Bone marrow (tissue), 2 donors: ENCODE measurements around the gene GDF9.

Experiments
- DNase-seq, 2 donors: peaks; one replicate each; lab custom pipeline; 2025; lab: John Stamatoyannopoulos, UW

The GDF9 gene

DNA sequence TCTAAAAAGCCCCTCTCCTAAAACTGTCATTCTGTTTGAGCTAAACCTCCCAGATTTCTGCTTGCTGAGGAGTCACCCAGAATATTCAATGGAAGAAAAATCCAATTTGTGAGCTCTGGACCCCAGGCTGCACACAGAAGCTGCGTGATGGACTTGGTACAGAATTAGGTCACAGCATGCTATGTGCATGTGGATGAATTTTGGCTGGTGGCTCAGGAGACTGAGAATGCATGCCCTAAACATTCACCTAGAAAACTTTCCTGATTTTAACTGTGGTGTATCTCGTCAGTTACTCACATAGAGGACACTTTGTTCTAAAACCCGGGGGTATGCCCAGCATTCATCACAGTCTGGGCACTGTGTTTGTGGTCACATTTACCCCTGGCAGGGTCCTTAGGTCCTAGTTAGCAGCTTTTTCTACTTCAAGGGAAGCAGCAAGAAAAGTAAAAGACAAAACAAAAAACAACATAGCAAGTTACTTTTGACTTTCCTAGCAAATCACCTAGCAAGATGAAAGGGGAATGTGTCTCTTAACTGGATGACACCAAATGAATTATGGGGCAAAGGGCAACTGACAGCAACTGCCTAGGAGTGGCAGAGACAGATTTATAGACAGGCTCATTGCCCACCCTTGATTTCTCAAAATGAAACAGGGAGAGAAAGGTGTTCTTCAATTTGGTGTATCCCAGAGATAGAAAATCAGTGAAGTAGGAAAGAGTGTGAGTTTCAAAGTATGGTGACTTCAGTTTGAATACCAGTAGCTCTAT is 27.6 kb downstream of the GDF9 start:
- DNase-seq: no peak

DNA sequence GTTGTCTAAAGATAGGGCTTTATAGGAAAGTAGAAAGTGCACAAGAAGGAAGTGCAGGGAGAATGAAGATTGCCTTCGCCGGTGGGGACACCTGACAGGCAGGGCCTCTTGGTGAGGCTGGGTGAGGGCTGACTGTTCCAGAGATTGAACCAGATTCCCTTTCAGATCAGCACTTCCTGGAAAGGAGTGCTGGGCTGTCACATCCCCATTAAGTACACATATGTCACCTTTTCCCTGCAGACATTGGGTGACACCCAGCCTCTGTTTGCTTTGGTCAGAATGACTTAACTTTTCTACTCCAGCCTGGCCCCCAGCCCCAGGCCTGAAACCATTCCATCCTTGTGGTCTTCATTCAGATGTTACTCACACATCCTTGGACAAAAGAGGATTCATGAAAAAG is 28.4 kb downstream of the GDF9 start:
- no peak for DNase-seq

DNA sequence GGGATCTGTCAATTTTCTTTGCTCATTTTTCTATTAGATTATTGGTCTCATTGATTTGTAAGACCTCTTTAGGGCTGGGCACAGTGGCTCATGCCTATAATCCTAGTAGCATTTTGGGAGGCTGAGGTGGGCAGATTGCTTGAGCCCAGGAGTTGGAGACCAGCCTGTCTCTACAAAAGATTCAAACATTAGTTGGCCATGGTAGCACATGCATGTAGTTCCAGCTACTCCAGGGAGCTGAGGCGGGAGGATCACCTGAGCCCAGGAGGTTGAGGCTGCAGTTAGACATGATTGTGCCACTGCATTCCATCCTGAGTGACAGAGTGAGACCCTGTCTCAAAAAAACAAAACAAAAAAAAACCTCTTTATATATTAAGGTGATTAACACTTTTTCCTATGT is 29.4 kb downstream of the GDF9 start:
- DNase-seq: no peak

DNA sequence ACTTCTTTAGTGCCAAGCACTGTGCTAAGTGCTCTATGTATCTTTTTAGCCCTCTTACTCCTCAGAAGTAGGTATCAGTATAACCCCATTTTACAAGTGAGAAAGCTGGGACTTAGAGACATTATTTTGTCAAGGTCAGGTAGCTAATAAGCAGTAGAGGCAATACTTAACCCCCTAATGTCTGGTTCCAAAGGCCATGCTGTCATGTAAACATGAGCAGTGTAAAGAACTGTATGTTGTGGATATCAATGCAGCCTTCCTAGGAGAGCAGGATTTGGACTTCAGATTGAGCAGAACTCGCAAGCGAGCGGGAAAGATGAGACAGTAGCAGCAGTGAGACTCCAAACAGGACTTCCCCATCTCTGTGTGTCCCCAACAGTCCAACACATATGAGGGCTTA is 32.2 kb downstream of the GDF9 start:
- no peak for DNase-seq

DNA sequence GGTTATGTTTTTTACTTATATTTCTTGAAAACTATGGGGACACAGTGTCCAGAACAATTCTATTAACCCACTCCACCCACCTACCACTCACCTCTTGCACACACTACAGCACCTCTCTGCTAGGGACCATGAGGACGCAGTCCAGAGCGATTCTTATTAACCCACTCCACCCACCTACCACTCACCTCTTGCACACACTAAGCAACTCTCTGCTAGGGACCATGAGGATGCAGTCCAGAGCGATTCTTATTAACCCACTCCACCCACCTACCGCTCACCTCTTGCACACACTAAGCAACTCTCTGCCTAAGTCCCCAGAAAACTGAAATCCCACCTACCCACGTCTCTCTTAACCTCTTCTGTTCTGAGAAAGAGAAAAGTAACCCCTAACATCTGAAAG is 33.7 kb downstream of the GDF9 start:
- DNase-seq: no peak

DNA sequence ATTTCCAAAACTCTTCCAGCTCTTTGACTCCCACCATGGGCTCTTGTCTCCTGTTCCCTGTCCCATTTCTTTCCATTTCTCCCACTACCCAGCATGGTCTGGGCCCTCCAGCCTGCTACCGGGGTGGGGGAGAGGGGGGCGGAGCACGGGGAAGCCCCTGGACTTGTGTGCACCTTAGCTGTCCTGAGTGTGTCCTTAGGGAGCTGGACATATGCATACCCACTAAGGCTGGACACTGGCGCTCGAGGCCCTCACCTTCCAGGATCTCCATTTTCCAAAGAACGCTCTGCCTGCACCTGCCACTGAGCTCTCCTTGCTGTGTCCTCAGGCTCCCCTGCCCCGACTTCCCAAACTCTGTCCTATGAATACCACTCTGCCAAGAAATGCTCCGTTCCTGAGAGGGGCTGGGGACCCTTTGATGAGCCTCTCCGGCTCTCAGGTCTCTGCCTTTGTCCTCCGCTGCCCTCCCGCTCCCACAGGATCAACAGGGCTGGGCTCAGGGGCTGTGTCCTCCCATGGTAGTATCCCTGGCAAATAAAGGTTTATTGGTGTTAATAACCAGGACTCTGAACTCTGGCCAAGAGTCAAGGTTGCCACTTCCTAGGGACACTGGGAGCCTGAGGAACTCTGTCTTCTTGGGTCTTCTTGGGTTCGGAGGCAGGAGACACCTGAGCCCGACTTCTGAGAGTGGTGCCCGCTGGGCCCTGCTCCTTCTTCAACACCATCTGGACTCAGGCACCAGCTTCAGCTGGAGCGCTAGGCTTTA is 35.0 kb downstream of the GDF9 start:
- DNase-seq: no peak

DNA sequence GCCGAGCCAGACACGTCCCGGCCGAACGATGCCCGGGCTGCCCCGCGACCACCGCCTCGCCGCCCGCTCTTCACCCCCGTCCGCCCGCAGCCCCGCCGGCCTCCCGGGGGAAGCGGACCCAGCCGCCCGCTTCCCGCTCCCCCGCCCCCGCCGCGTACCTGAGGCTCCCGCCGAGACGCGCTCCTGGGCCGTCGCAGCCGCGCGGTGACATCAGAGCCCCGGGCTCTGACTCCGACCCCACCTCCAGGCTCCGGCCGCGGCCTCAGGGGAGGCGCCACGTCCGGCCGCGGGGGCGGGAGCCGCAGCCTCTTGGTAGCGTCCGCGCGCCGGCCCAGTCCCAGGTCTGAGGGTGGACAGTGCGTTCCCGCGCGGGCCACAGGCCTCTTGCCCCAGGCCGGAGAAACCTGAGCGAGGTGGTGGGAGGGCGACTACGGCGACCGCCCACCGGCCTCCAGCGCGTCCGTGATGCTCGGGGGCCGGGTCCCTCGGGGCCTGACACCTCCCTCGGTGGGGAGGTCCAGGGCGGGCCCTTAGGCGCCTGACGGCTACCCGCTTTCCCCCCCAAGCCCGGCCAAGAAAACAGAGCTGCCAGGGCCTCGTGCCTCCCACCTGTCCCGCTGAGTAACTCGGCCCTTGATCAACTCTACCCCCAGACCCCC is 35.7 kb downstream of the GDF9 start, which contains the start of gene SHROOM1:
TSS of gene SHROOM1 (minus strand) at position 212 of the 659 bp plus-strand sequence. CDS start 4,507 bp downstream, outside the sequence.
- no peak for DNase-seq

DNA sequence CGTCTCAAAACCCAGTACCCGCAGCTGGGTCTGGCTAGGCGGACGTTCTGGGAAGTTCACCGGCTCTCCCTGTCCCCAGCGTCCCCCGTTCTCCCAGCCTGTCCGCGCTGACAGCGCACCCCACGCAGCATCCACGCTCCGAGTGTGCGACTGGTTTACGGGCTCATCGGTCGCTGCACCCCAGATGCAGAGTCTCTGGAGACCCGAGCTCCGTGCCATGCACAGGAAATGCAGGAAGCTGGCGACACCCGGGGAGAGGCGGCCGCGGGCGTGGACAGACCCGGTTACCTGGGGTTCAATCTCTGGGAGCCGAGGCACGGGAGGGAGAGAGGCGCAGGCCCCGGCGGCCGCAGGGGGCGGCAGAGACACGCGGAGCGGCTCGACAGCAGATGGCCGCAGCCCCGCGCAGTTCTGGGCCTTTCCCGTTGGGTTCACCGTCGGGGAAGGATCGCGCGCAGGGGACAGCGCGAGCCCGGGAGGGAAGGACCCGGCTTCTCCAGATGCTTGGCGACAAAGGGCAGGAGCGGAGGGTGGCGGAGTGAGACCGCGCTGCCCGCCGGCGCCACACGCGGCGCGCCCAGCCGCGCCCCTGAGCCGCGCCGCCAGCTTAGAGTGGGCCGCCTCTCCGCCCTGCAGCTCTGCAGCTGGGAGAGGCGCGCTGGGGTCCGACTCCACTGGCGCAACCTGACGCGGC is 36.4 kb downstream of the GDF9 start:
- DNase-seq: peak; percentile 14 to 48

DNA sequence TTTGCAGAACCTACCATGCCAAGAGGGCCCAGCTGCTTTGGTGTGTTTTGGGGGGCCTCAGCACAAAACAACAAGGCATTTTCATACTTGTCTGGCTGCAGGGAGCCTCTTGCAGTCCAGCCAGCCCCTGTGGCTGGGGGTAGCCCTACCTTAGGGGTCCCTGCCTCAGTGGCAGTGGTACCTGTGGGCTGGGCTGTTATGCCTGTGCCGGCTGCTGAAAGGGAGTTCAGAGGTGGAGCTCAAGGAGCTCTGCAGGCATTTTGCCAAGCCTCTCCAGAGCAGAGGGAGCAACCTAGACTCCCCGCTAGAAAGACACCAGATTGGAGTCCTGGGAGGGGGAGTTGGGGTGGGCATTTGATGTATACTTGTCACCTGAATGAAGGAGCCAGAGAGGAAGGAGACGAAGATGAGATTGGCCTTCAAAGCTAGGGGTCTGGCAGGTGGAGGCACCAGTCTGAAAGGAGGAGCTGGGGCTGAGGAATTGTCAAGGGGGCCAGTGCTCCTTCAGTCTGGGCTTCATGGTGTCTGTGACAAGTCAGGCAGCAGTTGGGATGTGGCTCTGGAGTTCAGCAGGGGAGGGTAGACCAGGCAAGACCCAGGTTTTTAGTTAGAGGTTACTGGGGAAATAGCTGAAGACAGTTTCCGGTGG is 37.3 kb downstream of the GDF9 start:
- no peak for DNase-seq

DNA sequence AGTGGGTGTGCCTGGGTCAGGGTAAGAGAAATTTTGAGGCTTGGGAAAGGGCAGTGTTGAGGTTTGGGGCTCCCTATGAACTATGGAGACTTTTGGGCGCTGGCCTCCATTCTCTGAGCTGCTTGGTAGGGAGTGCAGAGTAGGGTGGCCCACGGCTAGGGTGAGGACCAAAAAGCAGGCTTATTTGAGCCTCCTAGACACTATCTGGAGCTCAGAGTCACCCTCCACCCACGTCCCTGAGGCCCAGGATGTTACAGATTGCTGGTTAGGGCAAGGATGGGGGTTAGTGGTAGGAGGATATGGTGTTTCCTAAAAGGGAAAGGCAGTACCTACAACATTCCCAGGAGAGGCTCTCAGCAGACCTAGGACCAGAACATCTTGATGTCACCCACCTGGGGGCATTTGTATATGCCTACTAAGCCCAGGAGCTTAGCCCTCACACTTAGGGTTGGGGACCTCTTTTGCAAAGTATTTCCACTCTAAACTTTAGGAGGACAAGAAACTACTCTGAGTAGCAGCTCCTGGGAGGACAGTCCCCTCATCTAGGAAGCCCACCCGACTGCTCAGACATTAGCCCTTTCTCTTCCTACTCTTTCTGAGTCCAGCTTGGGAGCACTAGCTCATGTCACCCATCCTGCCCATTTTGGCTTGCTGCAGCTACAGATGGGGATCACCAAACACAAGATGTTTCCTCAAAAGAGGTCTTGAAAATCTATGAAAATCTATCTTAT is 38.2 kb downstream of the GDF9 start:
- DNase-seq: no peak

DNA sequence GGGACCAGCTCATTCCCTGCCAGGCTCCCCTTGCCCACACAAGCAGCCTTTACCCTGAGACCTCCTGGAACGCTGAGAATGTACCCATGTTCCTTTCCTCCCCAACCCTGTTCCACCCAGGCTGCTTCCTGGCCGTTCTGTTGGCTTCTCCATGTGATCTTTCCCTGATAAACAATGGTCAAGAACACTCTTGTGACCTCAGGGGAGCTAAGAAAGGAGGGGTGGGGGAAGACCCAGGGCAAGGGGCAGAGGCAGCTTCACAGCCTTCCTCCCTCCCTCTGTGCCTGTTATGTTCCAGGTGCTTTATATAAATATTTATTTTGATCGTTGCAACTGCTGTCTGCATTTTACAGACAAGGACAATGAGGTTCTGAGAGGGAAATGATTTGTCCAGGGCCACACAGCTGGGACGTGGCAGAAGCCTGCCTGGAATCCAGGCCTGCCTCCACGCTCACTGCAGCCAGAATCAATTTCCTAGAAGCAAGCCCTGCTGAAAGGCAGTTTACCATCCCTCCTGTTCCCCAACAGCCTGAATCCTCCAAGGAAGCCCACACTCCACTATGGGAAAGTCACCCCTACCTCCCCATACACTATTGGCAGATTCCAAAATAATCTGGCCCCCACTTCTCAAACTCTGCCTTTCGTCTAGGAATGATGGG is 39.7 kb downstream of the GDF9 start:
- no peak for DNase-seq

DNA sequence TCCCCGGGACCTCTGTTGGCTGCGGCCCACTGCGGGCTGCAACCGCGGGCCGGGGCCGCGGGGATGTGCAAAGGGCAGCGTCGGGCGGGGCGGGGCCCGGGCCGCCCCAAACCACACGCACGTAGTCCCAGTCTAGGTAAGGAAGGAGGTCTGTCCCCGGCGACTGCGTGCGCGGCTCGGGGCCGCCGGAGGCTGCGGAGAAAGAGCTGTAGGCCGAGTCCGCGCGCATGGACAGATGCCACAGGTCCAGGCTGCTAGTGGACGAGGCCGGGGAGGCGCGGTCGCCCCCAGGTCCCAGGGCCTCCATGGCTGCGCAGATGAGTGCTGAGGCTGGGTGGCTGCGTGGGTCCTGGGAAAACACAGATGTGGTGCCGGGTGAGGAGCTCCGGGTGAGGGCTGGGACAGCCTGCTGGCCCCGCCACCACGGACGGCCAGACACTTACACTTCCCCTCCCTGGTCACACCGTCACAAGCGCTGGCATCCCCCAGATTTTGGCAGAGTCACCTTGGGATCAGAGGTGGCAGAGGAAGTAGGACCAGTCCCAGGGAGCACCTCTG is 40.4 kb downstream of the GDF9 start:
- no peak for DNase-seq

DNA sequence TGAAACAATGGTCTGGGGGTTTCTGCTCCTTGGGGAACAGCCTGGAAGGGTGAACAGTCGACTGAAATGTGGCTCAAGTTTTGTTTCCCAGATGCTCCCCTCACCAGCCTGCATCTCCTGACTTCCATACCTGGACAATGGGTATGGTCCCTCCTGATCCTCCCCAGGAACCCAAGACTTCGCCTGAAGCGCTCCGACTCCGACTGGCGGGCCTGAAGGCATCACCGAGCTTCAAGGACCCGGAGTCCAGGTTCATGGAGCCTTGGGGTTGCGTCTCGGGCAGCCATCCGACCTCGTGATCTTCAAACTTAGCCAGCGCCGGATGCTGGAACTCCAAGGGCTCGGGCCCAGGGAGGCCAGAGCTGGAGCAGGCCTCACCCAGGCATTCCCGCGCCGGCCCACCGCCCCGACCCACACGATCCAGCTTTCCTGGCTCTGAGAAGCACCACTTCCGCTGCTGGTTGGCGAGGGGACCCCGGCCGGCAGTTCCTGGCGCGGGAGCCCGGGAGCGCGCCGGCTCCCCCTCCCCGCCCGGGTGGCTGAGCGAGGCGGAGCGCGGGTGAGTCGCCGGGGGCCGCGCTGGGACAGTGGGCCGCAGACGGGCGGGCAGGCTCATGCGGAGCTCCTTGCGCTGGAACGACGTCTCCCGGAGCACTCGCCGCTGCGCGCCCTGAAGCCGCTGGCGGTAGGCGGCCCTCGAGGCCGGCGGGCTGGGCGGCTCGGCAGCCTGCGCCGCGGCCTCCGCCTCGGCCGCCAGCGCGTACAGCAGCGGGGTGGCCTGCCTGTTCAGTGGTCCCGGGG is 41.0 kb downstream of the GDF9 start:
- DNase-seq: no peak

DNA sequence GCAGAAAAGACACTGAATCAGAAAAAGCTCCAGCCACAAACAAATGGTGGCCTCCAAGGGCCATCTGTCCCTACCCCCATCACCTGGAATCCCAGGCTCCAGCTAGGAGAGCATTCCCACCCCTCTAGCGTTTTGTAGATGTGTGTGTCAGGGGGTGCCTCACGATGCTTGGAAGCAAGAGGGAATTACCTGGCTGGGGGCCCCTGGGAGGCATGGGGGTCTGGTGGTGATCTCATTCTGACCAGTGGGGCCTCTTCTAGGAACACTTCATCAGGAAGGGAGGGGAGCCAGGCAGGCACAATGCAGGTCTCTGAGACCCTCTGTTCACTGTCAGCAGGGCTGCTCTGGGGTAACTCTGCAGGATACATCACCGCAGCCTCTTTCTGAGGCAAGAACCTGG is 41.8 kb downstream of the GDF9 start:
- no peak for DNase-seq

DNA sequence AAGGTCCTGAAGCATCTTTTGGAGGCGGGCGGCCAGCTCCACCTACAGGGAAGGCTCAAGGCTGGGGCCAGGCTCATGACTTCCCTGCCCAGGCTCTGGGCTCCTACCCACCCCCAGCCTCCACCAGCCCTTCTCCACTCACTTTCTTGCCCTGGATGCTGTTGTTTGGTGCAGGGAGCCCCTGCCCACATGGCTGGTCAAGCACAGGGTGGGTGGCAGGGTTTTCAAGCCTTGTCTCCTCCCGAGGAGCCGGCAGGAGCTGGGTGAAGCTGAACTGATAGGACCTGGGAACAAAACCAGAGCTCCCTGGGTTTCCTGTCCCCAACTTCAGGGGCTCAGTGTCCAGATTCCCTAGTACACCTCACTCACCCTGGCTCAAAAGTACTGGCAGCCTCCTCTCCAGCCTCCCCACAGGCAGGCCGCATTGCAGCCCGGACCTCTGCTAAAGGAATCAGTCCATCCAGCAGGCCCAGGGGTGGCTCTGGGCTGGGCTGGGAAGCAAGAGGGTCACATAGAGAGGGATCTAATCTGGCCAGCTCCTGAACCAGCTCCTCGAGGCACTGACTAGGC is 42.7 kb downstream of the GDF9 start:
- no peak for DNase-seq

DNA sequence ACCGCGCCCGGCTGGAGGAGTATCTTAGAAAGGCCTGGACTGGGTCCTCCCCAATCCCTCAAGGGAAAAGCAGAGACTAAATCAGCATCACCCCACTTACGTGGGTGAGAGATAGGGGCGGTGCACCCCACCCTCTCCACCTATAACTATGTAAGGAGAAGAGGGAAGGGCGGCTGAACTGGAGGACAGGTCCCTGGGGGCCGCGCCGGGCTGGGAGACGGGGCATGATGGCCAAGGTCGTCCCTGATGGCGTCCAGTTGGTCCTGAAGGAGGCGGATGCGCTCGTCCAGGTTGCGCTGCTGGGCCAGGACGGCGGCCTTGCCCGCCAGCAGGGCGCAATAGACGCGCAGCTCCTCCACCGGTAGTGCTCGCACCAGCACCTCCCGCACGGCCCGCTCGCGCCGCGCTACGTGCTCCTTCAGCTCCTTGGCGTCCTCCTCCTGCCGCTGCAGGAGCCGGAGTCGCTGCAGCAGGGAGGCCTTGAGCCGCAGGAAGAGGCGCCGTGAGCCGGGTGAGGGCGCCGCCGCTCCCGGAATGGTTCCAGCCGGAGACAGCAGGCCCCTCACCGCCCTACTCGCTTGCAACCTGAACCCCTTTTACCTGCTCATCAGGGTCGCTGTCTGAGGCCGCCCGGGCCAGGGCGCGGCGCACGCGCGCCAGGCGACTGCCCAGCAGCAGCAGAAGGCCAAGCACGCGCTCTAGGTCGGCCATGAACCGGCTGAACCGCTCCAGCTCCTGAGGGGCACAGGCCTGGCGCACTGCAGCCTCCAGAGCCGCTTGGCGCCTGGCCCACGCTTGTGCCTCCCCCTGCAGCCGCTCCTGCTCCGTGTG is 43.4 kb downstream of the GDF9 start:
- no peak for DNase-seq

DNA sequence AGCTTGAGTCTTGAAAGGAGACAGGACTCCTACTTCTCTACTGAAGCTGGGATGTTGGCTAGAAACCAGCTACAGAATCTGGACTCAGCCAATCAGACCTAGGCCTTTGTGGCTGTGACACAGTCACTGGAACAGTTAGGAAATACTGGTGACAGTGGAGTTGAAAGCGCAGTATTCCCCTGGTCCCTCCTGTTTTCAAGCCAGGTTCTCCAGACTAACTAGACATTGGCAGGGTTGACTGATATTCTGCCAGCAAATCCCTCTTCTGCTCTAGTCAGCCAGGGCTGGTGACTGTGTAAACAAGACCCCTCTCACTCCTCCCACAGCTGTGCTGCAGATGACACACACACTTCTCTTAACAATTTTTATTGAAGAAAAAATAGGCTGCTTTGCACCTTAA is 44.5 kb downstream of the GDF9 start:
- DNase-seq: no peak

DNA sequence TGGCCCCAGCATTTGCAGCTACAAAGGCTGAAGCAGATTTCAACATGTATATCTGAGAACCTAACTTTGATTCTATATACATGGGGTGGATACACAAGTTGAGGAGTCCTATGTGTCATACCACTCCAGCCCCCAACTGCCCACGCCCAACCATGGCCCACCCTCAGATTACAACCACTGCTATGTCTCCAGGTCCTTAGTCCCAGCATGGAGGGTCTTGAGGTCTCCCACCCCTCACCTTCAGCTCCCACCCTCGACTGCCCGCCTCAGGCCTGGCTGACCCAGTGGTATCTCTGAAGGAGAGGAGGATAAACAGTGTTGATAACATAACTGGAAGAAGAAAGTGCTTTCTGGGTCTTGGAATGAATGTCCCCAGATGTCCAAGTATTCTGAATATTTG is 44.9 kb downstream of the GDF9 start:
- DNase-seq: no peak
